Fibroblast of lung (primary cell): ENCODE data around the gene PTDSS2.

ENCODE experiments used
- CTCF ChIP-seq, 2 donors: IDR thresholded peaks in 1 of 2; conservative IDR thresholded peaks in 1 of 2; 1 replicate in 1 of 2; 2 replicates in 1 of 2; pipeline ENCODE4 v1.5.1; 2011 to 2012; ENCODE audit warnings: low read length in 2 of 2, control low read depth in 1 of 2, inconsistent platforms in 1 of 2, low read depth in 1 of 2, mild to moderate bottlenecking in 1 of 2
- EZH2 ChIP-seq: IDR thresholded peaks from 2 replicates; pipeline ENCODE4 v1.5.1; 2012; ENCODE audit warnings: low read length, control low read depth, mild to moderate bottlenecking; ENCODE audit errors: missing control alignments

GRCh38 chr11:416051-416756 is 33.9 kb upstream of the PTDSS2 start:
- TF ChIP-seq CTCF (conservative IDR thresholded peaks at IDR 0.05 in 1 of 2, IDR thresholded peaks at IDR 0.05 in 1 of 2; ENCODE audit: low read depth in 1 of 2, low read length in 2 of 2) (no peak), EZH2 (no peak)
